ENCODE results near the gene JPH4.

Gene JPH4

DNA sequence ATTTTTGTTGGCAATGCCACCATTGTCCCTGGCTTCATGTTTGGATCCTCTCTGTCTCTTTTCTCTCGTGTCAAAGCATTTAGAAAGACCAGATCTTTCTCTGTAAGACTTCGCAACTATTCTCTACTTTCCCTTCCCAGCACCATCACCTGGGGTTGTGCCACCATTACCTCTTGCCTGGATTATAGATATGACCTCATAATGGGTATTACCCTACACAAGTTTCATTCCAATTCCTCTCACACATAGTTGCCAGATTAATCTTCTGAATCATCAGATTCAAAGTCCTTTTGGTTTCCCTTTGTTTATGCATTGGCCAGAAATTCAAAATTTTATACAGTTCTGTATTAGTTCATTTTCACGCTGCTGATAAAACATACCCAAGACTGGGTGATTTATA, 30.4 kb upstream of the JPH4 start:
- TF ChIP-seq, protein P1, sequence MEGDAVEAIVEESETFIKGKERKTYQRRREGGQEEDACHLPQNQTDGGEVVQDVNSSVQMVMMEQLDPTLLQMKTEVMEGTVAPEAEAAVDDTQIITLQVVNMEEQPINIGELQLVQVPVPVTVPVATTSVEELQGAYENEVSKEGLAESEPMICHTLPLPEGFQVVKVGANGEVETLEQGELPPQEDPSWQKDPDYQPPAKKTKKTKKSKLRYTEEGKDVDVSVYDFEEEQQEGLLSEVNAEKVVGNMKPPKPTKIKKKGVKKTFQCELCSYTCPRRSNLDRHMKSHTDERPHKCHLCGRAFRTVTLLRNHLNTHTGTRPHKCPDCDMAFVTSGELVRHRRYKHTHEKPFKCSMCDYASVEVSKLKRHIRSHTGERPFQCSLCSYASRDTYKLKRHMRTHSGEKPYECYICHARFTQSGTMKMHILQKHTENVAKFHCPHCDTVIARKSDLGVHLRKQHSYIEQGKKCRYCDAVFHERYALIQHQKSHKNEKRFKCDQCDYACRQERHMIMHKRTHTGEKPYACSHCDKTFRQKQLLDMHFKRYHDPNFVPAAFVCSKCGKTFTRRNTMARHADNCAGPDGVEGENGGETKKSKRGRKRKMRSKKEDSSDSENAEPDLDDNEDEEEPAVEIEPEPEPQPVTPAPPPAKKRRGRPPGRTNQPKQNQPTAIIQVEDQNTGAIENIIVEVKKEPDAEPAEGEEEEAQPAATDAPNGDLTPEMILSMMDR (conservative IDR thresholded peaks at IDR 0.05; ENCODE audit: control insufficient read depth, insufficient read depth, low read depth, low read length) = no peak
- H3K4me3 ChIP-seq (ENCODE audit: control insufficient read depth, low read depth, low read length) = no peak overlapping the region
- no peak for DNase-seq (ENCODE audit: low read depth)

DNA sequence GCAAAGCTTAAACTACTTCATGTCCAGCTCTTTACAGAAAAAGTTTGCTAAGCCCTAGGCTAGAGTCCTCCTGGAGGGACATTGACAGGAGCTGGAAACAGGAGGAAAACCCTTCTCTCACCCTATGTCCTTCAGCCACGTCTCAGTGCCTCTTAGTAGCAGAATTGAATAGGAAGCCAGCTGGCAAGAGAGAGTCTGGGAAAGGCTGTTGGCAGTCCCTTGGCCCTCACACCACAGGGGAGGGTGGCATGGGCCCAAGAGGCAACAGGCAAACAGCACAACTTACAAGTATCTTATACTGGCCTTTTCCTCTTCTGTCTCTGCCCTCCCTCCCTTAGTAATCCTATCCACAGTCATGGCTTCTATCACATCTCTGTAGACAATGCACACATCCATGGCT, 29.9 kb upstream of the JPH4 start:
- H3K4me3 ChIP-seq (ENCODE audit: control insufficient read depth, low read depth, low read length) = no peak overlapping the region
- no peak for DNase-seq (ENCODE audit: low read depth)
- TF ChIP-seq, protein P1 (conservative IDR thresholded peaks at IDR 0.05; ENCODE audit: control insufficient read depth, insufficient read depth, low read depth, low read length) = no peak

DNA sequence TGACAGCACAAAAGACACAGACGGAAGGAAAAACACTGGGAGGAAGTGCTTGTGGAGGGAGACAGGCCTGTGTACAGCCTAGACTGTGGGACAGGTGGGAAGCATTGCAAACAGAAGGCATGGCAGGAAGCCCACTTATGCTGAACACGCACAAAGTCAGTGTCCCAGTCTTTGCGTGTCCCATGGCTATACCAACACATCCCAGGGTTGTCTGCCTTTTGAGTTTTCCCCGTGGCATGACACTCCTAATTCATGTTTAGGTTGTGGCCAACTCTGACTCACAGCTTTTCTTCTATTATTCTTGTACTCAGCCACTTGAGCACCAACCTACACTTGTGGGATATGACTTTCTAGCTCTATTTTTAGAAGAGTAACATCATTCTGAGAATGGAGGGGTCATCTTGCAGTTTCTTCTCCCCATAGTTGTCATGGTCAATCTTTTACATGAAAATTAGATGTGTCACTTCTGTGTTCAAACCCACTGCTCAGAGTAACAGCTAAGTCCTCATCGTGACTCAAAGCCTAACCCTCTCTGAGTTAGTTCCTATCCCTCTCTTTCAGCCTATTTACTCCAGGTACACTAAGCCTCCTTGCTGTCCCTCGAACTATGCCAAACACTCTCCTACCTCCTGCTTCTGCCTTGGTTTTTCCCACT, 27.5 kb upstream of the JPH4 start:
- no peak for DNase-seq (ENCODE audit: low read depth)
- TF ChIP-seq, protein P1 (conservative IDR thresholded peaks at IDR 0.05; ENCODE audit: control insufficient read depth, insufficient read depth, low read depth, low read length) = no peak
- H3K4me3 ChIP-seq (ENCODE audit: control insufficient read depth, low read depth, low read length) = no peak overlapping the region

DNA sequence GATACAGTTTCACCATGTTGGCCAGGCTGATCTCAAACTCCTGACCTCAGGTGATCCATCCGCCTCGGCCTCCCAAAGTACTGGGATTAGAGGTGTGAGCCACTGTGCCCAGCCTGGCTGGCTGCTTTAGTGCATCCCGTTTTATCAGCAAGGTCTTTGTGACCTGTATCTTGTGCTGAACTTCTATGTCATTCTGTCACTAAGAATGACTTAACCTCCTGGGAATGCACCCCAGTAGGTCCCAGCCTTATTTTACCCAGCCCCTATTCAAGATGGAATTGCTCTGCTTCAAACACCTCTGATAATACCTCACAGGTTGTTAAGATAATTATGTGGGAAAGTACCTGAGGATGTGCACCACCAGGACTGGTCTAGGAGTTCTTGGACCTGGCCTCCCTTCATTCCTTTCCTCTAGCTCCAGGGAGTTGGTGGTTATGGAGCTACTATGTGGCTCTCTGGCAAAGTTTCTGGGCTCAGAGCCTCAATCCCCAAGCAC, 26.1 kb upstream of the JPH4 start:
- DNase-seq (ENCODE audit: low read depth) = no peak
- TF ChIP-seq, protein P1 (conservative IDR thresholded peaks at IDR 0.05; ENCODE audit: control insufficient read depth, insufficient read depth, low read depth, low read length) = no peak
- no peak overlapping the region for H3K4me3 ChIP-seq (ENCODE audit: control insufficient read depth, low read depth, low read length)

DNA sequence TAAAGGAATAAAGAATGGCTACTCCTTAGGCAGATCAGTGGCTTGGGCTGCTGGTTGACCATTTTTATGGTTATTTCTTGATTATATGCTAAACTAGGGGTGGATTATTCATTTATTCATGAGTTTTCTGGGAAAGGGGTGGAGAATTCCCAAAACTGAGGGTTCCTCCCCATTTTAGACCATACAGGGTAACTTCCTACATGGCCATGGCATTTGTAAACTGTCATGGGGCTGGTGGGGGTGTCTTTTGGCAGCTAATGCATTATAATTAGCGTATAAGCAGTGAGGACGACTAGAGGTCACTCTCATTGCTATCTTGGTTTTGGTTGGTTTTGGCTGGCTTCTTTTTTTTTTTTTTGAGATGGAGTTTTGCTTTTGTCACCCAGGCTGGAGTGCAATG, 25.6 kb upstream of the JPH4 start:
- H3K4me3 ChIP-seq (ENCODE audit: control insufficient read depth, low read depth, low read length) = no peak overlapping the region
- no peak for DNase-seq (ENCODE audit: low read depth)
- TF ChIP-seq, protein P1 (conservative IDR thresholded peaks at IDR 0.05; ENCODE audit: control insufficient read depth, insufficient read depth, low read depth, low read length) = no peak

DNA sequence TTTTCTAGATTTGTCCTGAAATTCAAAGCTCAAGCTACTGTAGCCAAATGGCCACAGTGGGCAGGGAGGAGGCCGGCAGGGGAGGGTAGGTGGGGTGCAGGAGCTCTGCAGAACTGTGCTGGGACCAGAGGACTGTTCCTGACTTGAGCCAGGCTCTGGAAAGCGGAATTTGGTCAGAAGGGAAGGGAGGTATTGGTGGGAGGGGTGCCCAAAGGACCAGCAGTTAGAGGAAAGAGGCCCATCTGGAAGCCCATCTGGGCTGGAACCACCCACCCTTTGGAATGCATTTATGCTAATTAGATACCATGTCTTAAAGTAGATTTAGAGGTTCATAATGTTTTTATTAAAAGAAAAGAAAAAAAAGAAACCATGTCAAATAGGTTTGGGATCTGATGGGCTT, 24.5 kb upstream of the JPH4 start:
- TF ChIP-seq, protein P1 (conservative IDR thresholded peaks at IDR 0.05; ENCODE audit: control insufficient read depth, insufficient read depth, low read depth, low read length) = no peak
- H3K4me3 ChIP-seq (ENCODE audit: control insufficient read depth, low read depth, low read length) = no peak overlapping the region
- DNase-seq (ENCODE audit: low read depth) = no peak
